Caco-2 (cell line): ENCODE data around the gene RNF20. TPM values are rescaled to one million over a fixed set of nuclear protein-coding genes. Genes with fewer than 3 reads are reported as not detected.

Experiments
- BruUV-seq: library from RNA; stranded (reverse); fragments of 400-500 nt; replicated peaks from 2 replicates; lab custom pipeline; 2021; lab: Mats Ljungman, UMichigan
- CTCF ChIA-PET: fragments of 300-600 bp; sonication (Branson Sonifier 250); formaldehyde crosslinking; loops from one replicate; lab custom pipeline; 2022; ENCODE audit warnings: antibody characterized with exemption; lab: Charles Lee
- POLR2A ChIA-PET: fragments of 300-600 bp; sonication (Branson Sonifier 250); formaldehyde crosslinking; loops from one replicate; lab custom pipeline; 2022; ENCODE audit warnings: antibody characterized with exemption; lab: Charles Lee
- DNase-seq, 2 experiments: peaks; one replicate each; pipeline versions ENCODE4 v3.0.0 to v3.0.0-alpha.2; 2020 to 2022
- H3K27me3 ChIP-seq: replicated peaks from 2 replicates; pipeline ENCODE4 v1.6.0; 2011; ENCODE audit warnings: low read length; ENCODE audit not compliant: control insufficient read depth, insufficient read depth
- H3K36me3 ChIP-seq: 2 replicates; pipeline ENCODE4 v1.5.1; 2011; ENCODE audit warnings: low read length; ENCODE audit not compliant: control insufficient read depth, insufficient read depth
- H3K4me1 ChIP-seq: fragments of 250-450 bp; sonication (Bioruptor Pico); 2 replicates; pipeline ENCODE4 v1.5.1; 2020; ENCODE audit warnings: mild to moderate bottlenecking
- H3K4me3 ChIP-seq: 2 replicates; pipeline ENCODE4 v1.5.1; 2011; ENCODE audit warnings: low read depth, mild to moderate bottlenecking, control low read depth, low read length
- H3K9me3 ChIP-seq: fragments of 250-450 bp; sonication (Bioruptor Pico); 2 replicates; pipeline ENCODE4 v1.5.1; 2020; ENCODE audit warnings: mild to moderate bottlenecking, moderate library complexity
- H3K27ac Mint-ChIP-seq: one replicate; pipeline ENCODE4 v1.8.0; 2022; ENCODE audit warnings: mixed read lengths; ENCODE audit not compliant: unreplicated experiment
- H3K27me3 Mint-ChIP-seq: one replicate; pipeline ENCODE4 v1.8.0; 2022; ENCODE audit warnings: mixed read lengths; ENCODE audit not compliant: insufficient read depth, unreplicated experiment
- H3K36me3 Mint-ChIP-seq: one replicate; pipeline ENCODE4 v1.8.0; 2022; ENCODE audit warnings: mild to moderate bottlenecking, mixed read lengths; ENCODE audit not compliant: insufficient read depth, unreplicated experiment
- H3K4me1 Mint-ChIP-seq: one replicate; pipeline ENCODE4 v1.8.0; 2022; ENCODE audit warnings: low read depth, mixed read lengths; ENCODE audit not compliant: unreplicated experiment
- H3K4me3 Mint-ChIP-seq: one replicate; pipeline ENCODE4 v1.8.0; 2022; ENCODE audit warnings: mild to moderate bottlenecking, moderate library complexity, mixed read lengths; ENCODE audit not compliant: unreplicated experiment
- H3K9me3 Mint-ChIP-seq: one replicate; pipeline ENCODE4 v1.8.0; 2022; ENCODE audit warnings: mixed read lengths; ENCODE audit not compliant: unreplicated experiment
- CTCF ChIP-seq, 2 experiments: fragments of 200-600 bp in 1 of 2; IDR thresholded peaks; 1 replicate in 1 of 2; 2 replicates in 1 of 2; pipeline versions ENCODE4 v1.5.1 to v1.8.0; 2011 to 2022; ENCODE audit warnings: antibody characterized with exemption in 1 of 2, control low read depth in 1 of 2, inconsistent platforms in 1 of 2, low read depth in 1 of 2, low read length in 1 of 2, mild to moderate bottlenecking in 1 of 2, moderate library complexity in 1 of 2; ENCODE audit not compliant: insufficient read depth in 1 of 2, severe bottlenecking in 1 of 2, unreplicated experiment in 1 of 2
- intact Hi-C: fragments of 100-400 bp; cut with micrococcal nuclease; formaldehyde crosslinking; loops from one replicate; pipeline ENCODE4 v1.10.0; 2022; ENCODE audit not compliant: unreplicated experiment
- total RNA-seq: library from RNA; stranded (reverse); gene quantifications from 2 replicates; pipeline ENCODE4 v1.2.3, GENCODE V29; 2022

RNF20 gene
- total RNA-seq, 1 experiment from 2014 or later, result 37.4 TPM

GRCh38 chr9:101511009-101511408, 22.6 kb upstream of the RNF20 start:
- Mint-ChIP-seq H3K9me3 (no peaks in the 10 kb centered on the region), H3K36me3 (no peaks in the 10 kb centered on the region), H3K27ac (no peak overlapping the region), H3K4me1 (peaks cover 7% of the 10 kb centered on the region), H3K27me3 (peaks cover 2% of the 10 kb centered on the region), H3K4me3 (no peak overlapping the region)
- Histone ChIP-seq H3K9me3 (no peaks in the 10 kb centered on the region), H3K4me3 (no peak overlapping the region), H3K36me3 (no peaks in the 10 kb centered on the region), H3K4me1 (0 out of 2 replicates have a peak, but pooled peaks cover 2% of the 10 kb centered on the region), H3K27me3 (no peaks in the 10 kb centered on the region)
- no peak for DNase-seq
- CTCF ChIA-PET, result no interaction called here
- no peak for TF ChIP-seq CTCF (IDR thresholded peaks at IDR 0.05; ENCODE audit: insufficient read depth in 1 of 2, low read depth in 1 of 2, low read length in 1 of 2, severe bottlenecking in 1 of 2, unreplicated experiment in 1 of 2)
- intact Hi-C loops, result no loop called here
- POLR2A ChIA-PET, result no interaction called here
- BruUV-seq, result no TSS peak

- no peak overlapping the region for H3K27ac Mint-ChIP-seq
- POLR2A ChIA-PET, result no interaction called here
- no peak for DNase-seq
- H3K27me3 ChIP-seq, result no peaks in the 10 kb centered on the region
- H3K36me3 ChIP-seq, result no peaks in the 10 kb centered on the region
- H3K9me3 ChIP-seq, result no peaks in the 10 kb centered on the region
- no peaks in the 10 kb centered on the region for H3K9me3 Mint-ChIP-seq
- H3K4me3 Mint-ChIP-seq, result no peak overlapping the region
- peaks cover 7% of the 10 kb centered on the region for H3K4me1 Mint-ChIP-seq
- no TSS peak for BruUV-seq
- no peak overlapping the region for H3K4me3 ChIP-seq
- CTCF ChIA-PET, result no interaction called here
- no peaks in the 10 kb centered on the region for H3K4me1 ChIP-seq
- peaks cover 2% of the 10 kb centered on the region for H3K27me3 Mint-ChIP-seq
- H3K36me3 Mint-ChIP-seq, result no peaks in the 10 kb centered on the region
- no peak for TF ChIP-seq CTCF (IDR thresholded peaks at IDR 0.05; ENCODE audit: insufficient read depth in 1 of 2, low read depth in 1 of 2, low read length in 1 of 2, severe bottlenecking in 1 of 2, unreplicated experiment in 1 of 2)
- intact Hi-C loops, result no loop called here
Measured at GRCh38 chr9:101512116-101512515, 21.5 kb upstream of the RNF20 start.

GRCh38 chr9:101513351-101513750, 20.3 kb upstream of the RNF20 start:
- no peaks in the 10 kb centered on the region for H3K36me3 Mint-ChIP-seq
- no peak for TF ChIP-seq CTCF (IDR thresholded peaks at IDR 0.05; ENCODE audit: insufficient read depth in 1 of 2, low read depth in 1 of 2, low read length in 1 of 2, severe bottlenecking in 1 of 2, unreplicated experiment in 1 of 2)
- no peak overlapping the region for H3K4me3 Mint-ChIP-seq
- no peak for DNase-seq
- ChIA-PET POLR2A (no interaction called here), CTCF (no interaction called here)
- no peaks in the 10 kb centered on the region for H3K36me3 ChIP-seq
- no peaks in the 10 kb centered on the region for H3K4me1 ChIP-seq
- H3K9me3 ChIP-seq, result no peaks in the 10 kb centered on the region
- no peak overlapping the region for H3K27ac Mint-ChIP-seq
- BruUV-seq, result no TSS peak
- H3K4me3 ChIP-seq, result no peak overlapping the region
- intact Hi-C loops, result no loop called here
- peaks cover 2% of the 10 kb centered on the region for H3K27me3 Mint-ChIP-seq
- no peaks in the 10 kb centered on the region for H3K27me3 ChIP-seq
- H3K4me1 Mint-ChIP-seq, result peaks cover 7% of the 10 kb centered on the region
- no peaks in the 10 kb centered on the region for H3K9me3 Mint-ChIP-seq
